ENCODE results near the gene MRPL40. TPM values are rescaled to one million over a fixed set of nuclear protein-coding genes. Genes with fewer than 3 reads are reported as not detected.
A peak's percentile ranks its signal among the peaks of the same experiment; 100 is the strongest.
"Not testable (repeated sequence)": the region's sequence is repeated elsewhere in the genome, so short reads cannot be mapped to it uniquely, and the experiment has no call there.

Gene MRPL40
- total RNA-seq, 3 donors from 2014 or later, result 25.3 to 36.0 (median 31.8) TPM

- Histone ChIP-seq H3K27ac (no peak overlapping the region), H3K36me3 (no peaks in the 10 kb centered on the region), H3K4me3 (no peak overlapping the region), H3K4me1 (no peaks in the 10 kb centered on the region), H3K27me3 (no peaks in the 10 kb centered on the region), H3K9me3 (no peaks in the 10 kb centered on the region)
- DNase-seq (ENCODE audit: low spot score in 2 of 2), result no peak
- TF ChIP-seq CTCF (IDR thresholded peaks at IDR 0.05), result no peak
- TF ChIP-seq POLR2AphosphoS5 (IDR thresholded peaks at IDR 0.05), result no peak
- no peak for TF ChIP-seq POLR2A (IDR thresholded peaks at IDR 0.05)
- intact Hi-C loops (cut with DNase I; ENCODE audit: low total_unique reads), result no loop called here
Measured at GRCh38 chr22:19440411-19441195, 8.3 kb downstream of the MRPL40 start.

DNA sequence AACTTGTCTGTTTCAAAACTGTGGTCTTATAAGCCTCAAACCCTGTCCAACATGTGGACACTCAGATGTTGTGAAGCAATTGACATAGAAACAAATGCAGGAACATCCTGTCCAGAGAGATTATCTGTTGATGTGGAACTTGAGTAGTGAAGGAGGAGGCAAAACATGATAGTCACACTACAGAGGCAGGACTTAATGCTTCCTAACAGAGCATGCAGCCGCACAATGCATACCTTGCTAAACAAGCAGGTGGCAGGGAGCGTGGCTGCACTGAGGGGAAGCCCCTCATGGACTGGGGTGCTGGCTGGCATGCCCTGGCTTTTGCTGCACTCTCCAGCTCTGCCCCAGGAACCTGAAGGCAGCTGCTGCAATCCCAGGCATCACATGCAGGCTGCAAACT lies 9.8 kb downstream of the MRPL40 start:
- Histone ChIP-seq H3K4me1 (peaks cover 0 to 8% of the 10 kb centered on the region in 2 donors), H3K36me3 (no peaks in the 10 kb centered on the region), H3K27me3 (no peaks in the 10 kb centered on the region), H3K9me3 (no peaks in the 10 kb centered on the region), H3K4me3 (no peak overlapping the region), H3K27ac (no peak overlapping the region)
- TF ChIP-seq POLR2A (IDR thresholded peaks at IDR 0.05), result no peak
- TF ChIP-seq CTCF (IDR thresholded peaks at IDR 0.05), result no peak
- TF ChIP-seq POLR2AphosphoS5 (IDR thresholded peaks at IDR 0.05), result no peak
- intact Hi-C loops (cut with DNase I; ENCODE audit: low total_unique reads), result no loop called here
- DNase-seq (ENCODE audit: low spot score in 2 of 2), result no peak

DNA sequence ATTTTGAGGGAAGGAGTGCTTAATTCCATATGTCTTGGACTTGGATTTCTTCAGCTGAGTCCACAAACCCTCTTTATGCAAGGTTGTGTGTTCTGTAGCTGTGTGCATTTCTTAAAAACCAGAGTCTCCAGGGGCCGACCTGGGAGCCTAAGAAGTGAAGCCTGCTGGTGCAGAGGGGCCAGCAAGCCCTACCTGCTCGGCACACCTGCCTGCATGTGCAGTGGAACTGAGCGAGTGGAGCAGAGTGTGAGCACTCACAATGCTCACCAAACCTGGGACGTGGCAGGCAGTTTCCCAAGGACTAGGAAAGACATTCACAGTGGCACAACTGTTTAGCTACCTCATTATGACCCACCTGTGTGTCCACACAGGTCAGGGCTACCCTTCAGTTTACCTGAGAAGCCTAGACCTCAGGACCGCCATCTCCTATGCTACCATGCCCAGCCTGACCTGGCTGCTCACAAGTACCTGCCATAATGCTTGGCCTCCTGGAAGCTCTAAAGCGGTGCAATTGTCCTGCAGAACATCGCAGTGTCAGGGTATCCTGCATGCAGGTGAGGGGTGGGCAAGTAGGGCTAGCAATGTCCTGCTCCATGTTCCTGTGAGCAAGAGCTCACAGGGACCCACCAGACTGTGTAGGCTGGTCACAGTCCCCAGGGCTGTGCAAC lies 11.3 kb downstream of the MRPL40 start:
- Histone ChIP-seq H3K4me1 (peaks cover 0 to 12% of the 10 kb centered on the region in 2 donors), H3K4me3 (no peak overlapping the region), H3K36me3 (no peaks in the 10 kb centered on the region), H3K9me3 (no peaks in the 10 kb centered on the region), H3K27me3 (no peaks in the 10 kb centered on the region), H3K27ac (no peak overlapping the region)
- no peak for DNase-seq (ENCODE audit: low spot score in 2 of 2)
- intact Hi-C loops (cut with DNase I; ENCODE audit: low total_unique reads), result no loop called here
- TF ChIP-seq CTCF (IDR thresholded peaks at IDR 0.05), result no peak
- no peak for TF ChIP-seq POLR2A (IDR thresholded peaks at IDR 0.05)
- no peak for TF ChIP-seq POLR2AphosphoS5 (IDR thresholded peaks at IDR 0.05)

DNA sequence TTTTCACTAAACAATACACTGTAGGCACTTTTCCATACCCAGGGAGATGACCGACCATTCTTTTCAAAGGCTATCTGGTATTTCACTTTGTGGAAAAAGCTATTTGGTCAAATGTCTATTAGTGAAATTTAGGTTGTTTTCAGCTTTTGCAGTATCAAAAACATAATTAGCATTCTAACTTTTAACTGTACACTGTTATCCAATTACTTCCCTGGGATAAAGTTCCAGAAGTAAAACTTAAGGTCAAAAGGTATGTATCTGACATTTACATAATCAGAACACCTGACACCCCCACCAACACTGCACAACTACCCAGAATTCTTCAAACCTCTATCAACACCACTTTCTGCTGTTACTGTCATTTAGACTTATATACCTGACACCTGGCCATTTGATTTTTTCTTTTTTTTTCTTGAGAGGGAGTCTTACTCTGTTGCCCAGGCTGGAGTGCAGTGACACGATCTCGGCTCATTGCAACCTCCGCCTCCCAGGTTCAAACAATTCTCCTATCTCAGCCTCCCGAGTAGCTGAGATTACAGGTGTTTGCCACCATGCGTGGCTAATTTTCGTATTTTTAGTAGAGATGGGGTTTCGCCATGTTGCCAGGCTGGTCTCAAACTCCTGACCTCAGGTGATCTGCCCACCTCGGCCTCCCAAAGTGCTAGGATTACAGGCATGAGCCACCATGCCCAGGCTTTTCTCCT lies 13.1 kb downstream of the MRPL40 start:
- H3K4me1 ChIP-seq, result peaks cover 0 to 14% of the 10 kb centered on the region in 2 donors
- H3K9me3 ChIP-seq; H3K27me3 ChIP-seq; H3K36me3 ChIP-seq; DNase-seq (ENCODE audit: low spot score in 2 of 2); H3K4me3 ChIP-seq; intact Hi-C loops (cut with DNase I; ENCODE audit: low total_unique reads); H3K27ac ChIP-seq: not testable (repeated sequence)

DNA sequence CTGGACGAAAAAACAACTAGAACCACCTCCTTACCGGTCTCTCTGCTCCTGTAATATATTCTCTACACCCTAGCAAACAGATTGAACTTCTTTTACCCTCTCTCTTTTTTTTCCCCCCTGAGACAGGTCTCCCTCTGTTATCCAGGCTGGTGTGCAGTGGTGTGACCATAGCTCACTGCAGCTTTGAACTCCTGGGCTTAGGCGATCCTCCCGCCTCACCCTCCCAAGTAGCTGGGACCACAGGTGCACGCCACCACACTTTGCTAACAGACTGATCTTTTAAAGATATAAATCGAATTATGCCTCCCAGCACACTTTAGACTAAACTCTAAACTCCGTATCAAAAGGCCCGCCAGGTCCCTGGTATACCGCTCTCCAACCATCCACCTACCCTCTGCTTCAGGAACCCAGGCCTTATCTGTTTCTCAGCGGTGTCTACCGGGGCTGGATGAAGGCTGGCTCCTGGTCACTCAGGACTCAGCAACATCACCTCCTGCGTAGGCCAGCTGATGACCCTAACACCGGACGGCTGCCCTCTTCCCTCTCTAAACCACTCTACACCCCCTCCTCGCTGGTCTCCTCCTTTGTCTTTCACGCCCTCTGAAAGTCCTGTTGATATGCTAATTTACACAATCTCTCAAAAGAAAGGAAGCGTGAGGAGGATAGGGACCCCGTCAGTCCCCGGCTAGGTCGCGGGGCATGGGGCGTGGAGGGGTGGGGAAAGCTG lies 14.4 kb downstream of the MRPL40 start:
- peak overlapping the region; percentile 93 to 96 for H3K27ac ChIP-seq
- H3K9me3 ChIP-seq, result no peaks in the 10 kb centered on the region
- TF ChIP-seq CTCF (IDR thresholded peaks at IDR 0.05), result no peak
- TF ChIP-seq POLR2AphosphoS5 (IDR thresholded peaks at IDR 0.05), result no peak
- TF ChIP-seq POLR2A (IDR thresholded peaks at IDR 0.05), result no peak
- DNase-seq (ENCODE audit: low spot score in 2 of 2), result no peak
- no peaks in the 10 kb centered on the region for H3K36me3 ChIP-seq
- H3K4me3 ChIP-seq, result peak overlapping the region; percentile 84 to 91 (median 90)
- H3K27me3 ChIP-seq, result no peaks in the 10 kb centered on the region
- peaks cover 0 to 14% of the 10 kb centered on the region in 2 donors for H3K4me1 ChIP-seq
- intact Hi-C loops (cut with DNase I; ENCODE audit: low total_unique reads), result no loop called here

Measured in breast epithelium (tissue), 4 donors.